NCI-H2107 treated with DMSO at 0.1 percent for 48 hours (cell line): ENCODE measurements around the gene LRRC36.
"Not testable (repeated sequence)": the region's sequence is repeated elsewhere in the genome, so short reads cannot be mapped to it uniquely, and the experiment has no call there.

Experiments
- DNase-seq: peaks from one replicate; lab custom pipeline; 2025; ENCODE audit not compliant: unreplicated experiment; lab: John Stamatoyannopoulos, UW

The LRRC36 gene

DNA sequence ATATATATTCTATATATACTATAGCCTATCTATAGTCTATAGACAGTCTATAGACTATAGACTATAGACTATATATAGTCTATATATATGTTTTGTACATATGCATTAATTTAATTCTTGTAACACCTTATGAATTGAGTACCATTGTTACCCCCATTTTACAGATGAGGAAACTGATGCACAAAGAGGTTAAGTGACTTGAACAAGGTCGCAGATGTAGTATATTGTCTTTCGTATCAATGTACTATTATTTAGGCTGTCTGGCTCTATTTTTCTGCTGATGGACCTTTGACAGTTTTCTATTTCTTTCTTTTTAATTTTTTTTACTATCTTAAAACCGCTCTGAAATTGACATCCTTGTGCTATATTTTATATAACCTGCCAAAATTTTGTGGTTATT, 14.6 kb downstream of the LRRC36 start:
- DNase-seq: no peak

DNA sequence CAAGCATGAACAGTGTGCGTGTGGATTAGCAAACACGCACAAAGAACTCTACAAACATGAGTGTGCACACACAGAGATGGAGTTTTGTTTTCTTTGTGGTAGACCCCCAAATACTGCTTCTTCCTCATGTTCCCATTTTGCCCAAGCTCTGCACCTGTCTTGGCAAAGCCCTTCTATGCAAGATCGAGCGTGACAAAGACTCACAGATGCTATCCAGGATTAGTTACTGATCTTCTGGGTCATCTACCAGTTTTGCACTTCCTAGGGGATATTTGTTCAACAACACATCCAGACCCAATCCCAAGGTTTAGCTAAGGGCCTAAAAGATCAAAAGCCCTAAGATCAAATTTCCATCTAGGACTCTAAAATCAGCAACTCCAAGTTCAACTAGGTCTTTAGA, 16.0 kb downstream of the LRRC36 start:
- DNase-seq: no peak

DNA sequence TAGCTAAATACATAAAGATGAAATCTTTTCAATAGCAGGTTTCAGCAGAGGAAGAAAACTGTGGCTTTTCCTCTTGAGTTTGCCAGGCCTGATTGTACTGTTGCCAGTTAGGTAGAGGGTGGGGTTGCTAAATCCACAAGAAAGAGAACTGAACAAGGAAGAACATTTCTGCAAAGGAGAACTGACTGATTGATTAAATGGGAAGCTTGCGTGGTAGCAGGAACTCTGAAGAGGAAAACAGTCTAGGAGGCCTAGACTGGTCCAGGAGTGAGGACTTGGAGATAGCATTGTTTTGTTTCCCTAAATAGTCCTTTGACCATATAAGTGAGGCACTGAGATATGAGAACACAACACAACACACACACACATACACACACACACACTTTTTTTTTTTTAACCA, 18.8 kb downstream of the LRRC36 start:
- DNase-seq: no peak

DNA sequence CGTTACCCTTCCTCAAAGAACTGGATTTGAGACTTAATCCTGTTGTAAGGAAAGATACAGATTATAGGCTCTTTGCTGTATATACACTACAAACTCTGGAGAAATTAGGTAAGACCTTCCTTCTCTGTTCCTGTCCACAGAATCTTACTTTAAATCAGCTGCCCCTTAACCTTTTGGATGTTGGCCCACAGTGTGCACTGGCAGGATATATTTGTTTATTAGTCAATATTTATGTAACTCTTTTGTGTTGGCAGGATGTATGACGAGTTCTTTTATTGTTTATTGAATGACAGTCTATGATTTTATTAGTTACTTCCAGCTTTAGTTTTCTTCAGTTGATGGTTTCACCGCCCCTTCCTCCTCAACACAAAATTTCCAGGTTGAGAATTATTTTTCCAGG, 19.7 kb downstream of the LRRC36 start:
- DNase-seq: no peak

DNA sequence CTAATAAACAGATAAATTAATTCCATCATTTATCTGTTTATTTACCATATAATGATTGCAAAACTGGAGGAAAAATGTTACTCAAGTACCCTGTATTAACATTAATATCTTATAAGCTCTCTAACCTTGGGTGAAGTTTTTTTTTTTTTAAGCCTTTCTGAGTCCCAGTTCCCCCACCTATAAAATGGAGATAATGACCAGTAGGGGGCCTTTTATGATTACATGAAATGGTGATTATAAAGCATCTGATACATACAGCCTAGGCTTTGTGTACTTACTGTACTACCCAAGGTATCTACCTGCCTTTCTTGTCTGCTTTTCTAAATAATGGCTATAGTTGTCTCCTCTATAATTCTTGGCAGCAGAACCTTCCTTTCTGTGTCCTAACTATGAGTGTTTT, 22.6 kb downstream of the LRRC36 start:
- peak; percentile 22 for DNase-seq

DNA sequence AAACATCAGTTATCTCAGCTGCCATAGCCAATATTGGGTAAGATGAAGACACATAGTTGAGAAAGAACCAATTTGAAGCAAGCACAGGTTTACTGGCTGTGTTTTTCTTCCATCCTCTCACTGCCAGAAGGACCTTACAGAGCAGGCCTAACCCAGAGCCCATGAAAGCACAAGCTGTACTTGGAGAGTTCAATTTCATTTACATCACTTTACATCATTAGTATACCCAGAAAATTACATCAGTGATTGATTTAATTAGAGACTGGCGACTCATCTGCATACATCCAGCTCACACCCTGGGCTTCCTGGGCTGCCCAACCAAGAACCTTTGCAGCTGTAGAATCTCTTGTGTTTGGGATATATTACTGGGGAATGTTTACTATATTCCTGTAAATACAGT, 23.7 kb downstream of the LRRC36 start:
- DNase-seq: no peak

DNA sequence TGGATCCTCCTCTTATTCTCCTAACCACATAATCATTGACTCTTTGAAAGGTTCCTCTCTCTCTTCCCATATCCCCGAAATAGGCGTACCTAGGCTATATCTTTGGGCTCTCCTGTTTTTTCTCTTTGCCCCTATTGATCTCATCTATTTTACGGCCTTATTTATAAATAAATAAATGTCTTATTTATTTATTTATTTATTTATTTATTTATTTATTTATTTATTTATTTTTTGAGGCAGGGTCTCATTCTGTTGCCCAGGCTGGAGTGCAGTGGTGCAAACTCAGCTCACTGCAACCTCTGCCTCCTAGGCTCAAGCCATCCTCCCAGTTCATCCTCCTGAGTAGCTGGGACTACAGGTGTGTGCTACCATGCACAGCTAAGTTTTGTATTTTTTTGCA, 25.8 kb downstream of the LRRC36 start:
- DNase-seq: not testable (repeated sequence)

DNA sequence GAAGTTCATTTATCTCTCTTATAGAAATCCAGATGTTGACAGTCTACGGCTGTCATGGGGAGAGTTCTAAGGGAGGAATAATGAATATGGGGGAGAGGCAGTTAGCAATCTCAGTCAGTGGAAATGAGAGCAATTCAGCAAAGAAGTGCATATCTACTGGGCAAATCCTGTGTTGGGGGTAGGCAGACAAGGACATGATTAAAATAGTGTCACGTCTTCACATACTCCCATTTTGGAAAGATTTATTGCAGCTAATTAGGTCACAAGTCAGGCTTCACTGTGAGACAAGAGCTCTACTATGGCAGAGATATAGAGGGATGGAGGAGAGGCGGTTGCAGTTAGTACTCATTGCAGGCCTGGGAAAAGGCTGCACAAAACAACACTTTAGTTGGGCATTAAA, 29.8 kb downstream of the LRRC36 start:
- no peak for DNase-seq

DNA sequence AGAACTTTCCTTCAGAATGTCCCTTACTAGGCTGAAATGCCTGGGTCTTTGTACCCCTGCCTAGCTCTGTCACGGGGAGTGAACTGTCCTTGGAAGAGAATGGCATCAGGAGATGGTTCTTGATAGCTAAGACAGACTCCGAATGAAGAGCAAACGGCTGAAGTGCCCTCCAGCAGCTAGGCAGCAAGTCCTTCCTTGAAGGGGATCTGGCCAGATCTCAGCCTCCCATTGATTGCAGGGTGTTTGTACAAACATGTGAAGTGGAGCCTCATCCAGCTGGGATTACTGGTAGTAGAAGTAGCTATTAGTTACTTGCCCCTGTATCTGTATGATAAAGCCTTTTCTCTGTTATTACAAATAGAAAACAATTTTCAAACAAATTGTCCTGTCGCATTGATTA, 30.9 kb downstream of the LRRC36 start:
- no peak for DNase-seq

DNA sequence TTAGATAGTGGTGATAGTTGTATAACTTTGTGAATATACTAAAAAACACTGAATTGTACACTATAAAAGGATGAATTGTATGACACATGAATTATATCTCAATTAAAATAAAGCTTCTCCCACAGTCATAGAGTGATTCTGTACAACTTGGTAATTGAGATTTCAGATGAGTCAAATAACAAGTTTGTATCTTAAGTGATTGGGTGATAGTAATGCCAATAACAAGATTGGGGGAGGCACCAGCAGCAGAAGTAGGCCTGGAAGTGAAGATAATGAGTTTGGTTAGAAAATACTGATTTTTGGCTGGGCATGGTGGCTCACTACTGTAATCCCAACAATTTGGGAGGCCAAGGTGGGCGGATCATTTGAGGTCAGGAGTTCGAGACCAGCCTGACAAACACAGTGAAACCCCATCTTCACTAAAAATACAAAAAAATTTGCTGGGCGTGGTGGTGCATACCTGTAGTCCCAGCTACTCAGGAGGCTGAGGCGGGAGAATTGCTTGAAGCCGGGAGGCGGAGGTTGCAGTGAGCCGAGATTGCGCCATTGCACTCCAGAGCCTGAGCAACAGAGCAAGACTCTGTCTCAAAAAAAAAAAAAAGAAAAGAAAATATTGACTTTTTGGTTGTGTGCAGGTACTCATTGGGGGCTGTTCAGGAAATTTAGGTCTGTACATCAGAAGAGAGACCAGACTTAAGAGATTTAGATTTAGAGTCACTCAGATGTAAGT, 33.1 kb downstream of the LRRC36 start:
- DNase-seq: not testable (repeated sequence)

DNA sequence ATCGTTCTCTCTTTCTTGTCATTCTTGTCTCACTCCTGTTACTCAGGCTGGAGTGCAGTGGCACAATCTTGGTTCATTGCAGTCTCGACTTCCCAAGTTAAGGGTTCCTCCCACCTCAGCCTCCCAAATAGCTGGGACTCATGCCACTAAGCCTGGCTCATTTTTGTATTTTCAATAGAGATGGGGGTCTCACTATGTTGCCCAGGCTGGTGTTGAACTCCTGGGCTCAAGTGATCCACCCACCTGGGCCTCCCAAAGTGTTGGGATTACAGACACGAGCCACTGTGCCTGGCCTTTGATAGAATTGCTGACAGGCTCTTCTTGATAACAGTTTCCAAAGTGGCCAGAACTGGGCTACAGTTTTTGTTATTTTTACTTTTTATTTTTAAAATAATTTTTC, 34.4 kb downstream of the LRRC36 start:
- DNase-seq: no peak

DNA sequence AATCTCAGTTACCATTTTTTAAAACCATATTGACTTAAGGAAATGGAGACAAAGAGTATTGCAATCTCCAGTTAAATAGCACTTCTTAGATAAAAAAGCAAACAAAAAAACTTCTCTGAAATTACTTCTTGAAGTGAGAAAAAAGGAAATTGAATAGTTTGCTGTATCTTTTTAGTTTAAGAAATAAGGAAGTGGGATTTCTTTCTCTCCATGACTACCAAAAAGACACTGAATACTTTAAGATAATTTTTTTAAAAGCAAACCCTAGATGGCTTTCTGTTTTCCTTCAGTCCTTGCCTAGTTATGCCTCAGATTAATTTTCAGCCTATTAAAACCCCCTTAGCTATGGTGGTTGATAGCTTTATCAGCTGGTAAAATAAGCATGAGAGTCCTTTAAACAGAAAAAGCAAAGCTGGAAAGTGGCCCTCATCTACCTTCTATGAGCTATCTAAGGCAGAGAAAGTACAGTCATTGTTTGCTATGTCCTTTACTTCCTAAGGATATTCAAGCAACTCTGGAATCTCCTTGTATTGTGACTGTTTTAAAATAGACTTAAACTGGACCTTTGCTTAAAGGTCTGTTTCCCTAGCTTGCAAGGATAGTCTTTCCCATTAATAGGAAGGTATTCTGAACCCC, 38.1 kb downstream of the LRRC36 start:
- no peak for DNase-seq

DNA sequence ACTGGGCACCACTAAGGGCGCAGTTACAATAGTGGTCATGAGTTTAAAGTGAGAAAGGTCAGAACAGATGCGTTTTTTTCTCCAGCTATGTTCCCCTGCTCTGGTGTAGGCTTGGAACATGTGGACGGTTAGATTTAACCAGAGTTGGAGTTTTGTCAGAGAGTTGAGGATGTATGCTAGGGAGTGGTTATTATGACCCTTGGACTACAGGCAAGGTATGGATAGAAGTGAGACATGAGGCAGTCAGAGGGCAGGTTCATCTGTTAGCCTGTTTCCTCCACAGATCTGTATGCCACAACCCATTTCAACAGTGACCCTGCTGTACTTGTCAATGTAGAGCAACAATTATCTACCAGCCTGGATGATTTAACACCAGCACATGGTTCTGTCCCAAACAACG, 44.0 kb downstream of the LRRC36 start:
- no peak for DNase-seq

DNA sequence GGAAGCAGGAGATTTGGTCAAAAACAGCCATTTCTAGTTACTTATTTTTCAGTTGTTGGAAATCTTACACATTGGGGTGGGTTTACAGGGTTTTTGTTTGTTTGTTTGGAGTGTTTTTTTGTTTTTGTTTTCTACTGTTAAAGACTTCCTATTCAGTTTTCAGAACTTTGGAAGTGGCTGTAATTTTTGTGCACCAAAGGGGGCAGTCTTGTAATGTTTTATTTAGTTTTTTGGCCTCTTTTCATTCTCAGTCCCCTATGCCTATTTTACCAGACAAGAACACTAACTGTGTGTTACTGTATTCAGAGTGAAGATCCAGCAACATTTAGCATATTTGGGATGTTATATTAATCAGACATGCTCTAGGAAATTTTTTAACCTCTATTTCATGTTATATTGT, 46.0 kb downstream of the LRRC36 start:
- DNase-seq: peak; percentile 48

DNA sequence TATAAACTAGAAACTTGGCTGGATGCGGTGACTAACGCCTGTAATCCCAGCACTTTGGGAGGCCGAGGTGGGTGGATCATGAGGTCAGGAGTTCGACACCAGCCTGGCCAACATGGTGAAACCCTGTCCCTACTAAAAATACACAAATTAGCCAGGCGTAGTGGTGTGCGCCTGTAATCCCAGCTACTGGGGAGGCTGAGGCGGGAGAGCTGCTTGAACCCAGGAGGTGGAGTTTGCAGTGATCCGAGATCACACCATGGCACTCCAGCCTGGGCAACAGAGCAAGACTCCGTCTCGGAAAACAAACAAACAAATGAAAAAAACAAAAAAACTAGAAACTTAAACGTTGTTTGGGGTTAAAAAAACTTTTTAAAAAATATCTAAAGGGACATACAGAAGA, 49.4 kb downstream of the LRRC36 start:
- DNase-seq: not testable (repeated sequence)

DNA sequence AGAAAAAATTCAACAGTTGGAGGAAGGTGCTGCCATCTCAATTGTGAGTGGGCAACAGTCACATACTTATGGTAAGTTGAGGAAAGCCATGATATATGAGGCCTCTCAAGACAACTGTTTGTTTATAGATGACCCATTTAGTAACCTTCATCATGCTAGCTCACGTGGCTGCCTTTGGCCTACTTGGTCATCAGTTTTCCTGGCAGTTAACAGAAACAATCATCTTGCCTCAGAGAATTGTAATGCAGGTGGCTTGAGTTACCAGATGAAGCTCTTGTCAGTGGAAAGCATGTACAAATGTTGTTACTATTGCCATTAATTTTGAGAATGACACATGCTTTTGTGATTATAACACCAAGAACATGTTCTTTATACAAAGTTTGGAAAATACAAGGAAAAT, 52.0 kb downstream of the LRRC36 start:
- DNase-seq: no peak

DNA sequence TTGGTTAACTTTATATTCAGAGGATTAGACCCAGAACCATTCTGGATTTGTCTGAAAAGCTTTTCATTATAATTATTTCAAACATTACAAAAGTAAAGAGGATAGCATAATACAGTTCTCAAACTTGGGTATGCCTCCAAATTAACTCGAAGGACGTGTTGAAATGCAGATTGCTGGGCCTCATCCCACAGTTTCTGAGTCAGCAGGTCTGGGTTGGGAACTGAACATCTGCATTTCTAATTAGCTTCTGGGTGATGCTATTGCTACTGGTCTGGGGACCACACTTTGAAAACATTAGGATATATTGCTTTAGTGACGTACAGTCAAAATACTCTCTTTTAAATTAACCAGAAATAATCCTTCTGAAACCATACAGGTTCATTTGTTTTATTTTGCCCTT, 56.7 kb downstream of the LRRC36 start:
- DNase-seq: no peak

DNA sequence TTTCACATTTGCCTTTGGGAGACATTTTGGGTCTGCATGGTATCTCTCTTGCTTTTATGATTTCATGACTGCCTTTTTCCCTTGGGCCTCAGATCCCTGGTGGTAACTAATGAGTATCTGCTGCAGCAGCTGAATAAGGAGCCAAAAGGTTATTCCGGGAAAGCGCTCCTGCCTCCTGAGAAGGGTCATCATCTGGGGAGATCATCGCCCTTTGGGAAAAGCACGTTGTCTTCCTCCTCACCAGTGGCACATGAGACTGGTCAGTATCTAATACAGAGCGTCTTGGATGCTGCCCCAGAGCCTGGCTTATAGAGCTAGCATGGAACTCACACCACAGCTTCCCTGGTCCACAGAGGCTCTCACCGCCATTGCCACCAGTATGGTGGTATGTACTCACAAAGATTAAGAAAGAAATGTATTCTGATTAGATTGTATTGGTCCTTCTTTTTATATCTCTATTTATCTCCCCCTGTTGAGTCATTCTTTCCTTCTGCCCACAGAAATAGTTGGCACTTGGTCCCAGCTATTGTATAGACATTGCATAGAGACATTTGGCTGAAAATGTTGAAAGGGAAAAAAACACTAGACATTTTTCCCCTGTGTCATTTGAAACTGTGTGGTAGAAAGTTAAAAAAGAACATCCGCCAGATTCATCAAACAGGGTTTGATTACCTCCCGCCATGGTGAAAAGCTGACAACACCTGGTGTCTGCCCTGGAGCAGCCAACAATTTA, 58.3 kb downstream of the LRRC36 start:
- peak; percentile 19 for DNase-seq

DNA sequence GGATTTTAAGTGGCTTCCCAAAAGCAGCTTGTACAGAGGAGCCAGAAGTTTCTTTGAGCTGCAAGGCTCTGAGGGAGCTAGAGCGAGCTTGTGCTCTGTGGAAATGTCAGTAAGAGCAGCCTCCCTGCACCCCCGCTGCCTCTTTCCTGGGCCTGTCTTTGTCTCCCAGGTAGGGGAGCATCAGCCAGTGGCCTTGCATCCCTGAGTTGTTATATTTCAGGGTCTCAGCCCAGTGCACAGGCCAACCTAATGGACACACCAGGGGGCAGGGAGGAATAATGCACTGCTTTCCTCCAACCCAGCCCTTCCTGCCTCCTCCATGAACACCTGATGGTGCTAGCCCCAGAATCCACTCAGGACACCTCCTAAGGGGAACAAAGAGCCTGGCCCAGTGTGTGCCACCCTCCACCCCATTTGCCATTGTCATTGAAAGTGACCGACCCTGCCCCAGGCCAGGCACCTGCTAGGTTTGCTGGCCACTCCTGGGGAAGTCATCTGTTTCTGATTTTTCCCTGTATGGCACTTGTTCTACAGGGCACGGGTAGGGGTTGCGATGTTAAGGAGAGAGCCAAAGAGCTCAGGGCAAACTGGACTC, 60.3 kb downstream of the LRRC36 start:
- no peak for DNase-seq

DNA sequence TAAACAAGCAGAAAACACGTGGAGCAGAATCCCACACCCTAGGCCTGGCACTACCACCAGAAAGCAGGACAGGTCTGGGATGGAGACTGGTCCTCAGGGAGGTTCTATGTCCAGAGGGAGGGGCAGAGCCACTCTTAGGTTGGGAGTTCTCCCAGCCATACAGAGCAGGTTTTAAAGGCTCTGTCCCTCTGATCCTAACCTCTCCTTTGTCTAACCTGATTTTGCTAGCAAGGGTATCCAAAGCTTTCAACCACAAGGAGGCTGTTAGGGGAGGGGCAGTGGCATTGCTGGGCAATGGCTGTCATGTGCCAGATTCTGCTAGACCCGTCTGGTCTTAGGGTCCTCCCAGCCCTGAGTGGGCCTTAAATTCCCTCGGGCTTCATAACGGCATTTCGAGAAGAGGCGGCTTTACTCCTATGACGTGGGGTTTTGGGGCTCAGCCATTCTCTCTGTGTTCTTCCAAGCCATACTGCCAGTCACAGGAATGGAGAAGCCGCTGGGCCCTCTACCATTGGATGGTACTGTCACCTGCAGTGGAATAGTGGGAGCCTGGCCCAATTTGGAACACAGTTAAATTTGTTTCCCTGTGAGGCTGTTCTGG, 61.0 kb downstream of the LRRC36 start:
- DNase-seq: no peak

DNA sequence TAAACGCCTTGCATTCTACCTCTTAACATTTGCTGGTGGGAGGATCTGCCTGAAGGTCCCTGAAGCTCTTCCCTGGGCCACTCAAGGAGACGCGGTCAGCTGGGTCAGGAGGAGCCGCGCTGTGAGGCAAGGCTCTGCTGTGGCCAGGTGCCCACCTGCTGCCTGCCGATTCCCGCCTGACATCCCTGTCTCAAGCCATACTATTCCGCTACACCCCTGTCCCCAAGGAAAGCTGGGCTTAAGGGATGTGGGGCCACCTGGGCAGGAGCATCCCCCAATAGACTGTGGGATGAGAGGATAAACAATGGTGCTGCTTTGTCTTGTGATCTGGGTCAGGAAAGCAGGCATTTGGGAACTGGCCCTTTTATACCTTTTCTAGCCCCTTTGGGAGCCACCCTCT, 61.6 kb downstream of the LRRC36 start:
- no peak for DNase-seq

DNA sequence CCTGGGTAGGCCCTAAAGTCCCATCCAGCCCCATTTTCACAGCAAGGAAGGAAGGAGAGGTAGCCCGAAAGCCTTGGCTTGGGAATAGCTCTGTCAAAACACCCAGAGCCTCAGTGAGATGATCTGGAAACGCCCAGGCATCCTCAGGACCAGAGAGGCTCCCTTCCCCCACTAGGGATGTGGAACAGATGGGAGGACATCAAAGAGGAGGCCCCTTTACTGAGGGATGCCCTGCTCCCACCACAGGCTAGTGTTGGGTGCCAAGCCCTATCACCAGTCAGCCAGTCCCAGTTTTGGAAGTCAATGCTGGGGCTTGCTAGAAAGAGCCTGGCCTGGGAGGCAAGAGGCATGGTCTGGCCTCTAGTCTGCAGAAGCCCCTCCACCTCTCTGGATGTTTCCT, 62.0 kb downstream of the LRRC36 start:
- no peak for DNase-seq
